Measurements from ENCODE around the gene CNDP2.

CNDP2 gene

GRCh38 chr18:74495581-74496507 lies at the start of gene CNDP2:
Gene CNDP2, plus strand, starts transcription at chr18:74496363. Its CDS starts 3,611 bp downstream, at chr18:74499974.
- Mint-ChIP-seq H3K27ac (peak within 1 kb of the TSS; percentile 94), H3K4me1 (peaks cover 27 to 41% of the 10 kb centered on the region in 2 donors), H3K27me3 (no peaks in the 10 kb centered on the region), H3K9me3 (no peaks in the 10 kb centered on the region), H3K4me3 (peak within 1 kb of the TSS; percentile 93 to 94), H3K36me3 (peaks cover 18 to 32% of the 10 kb centered on the region in 2 donors)
- DNase-seq, result peak; percentile 100
- peak; percentile 78 to 86 for ATAC-seq (replicated peaks)

GRCh38 chr18:74446631-74447403 lies 49.3 kb upstream of the CNDP2 start:
- Mint-ChIP-seq H3K27ac (no peak overlapping the region), H3K36me3 (no peaks in the 10 kb centered on the region), H3K4me3 (no peak overlapping the region), H3K9me3 (no peaks in the 10 kb centered on the region), H3K27me3 (peaks cover 6 to 10% of the 10 kb centered on the region in 2 donors), H3K4me1 (no peaks in the 10 kb centered on the region)
- ATAC-seq (replicated peaks) (no peak), DNase-seq (no peak)

GRCh38 chr18:74447404-74448152 lies 48.6 kb upstream of the CNDP2 start:
- ATAC-seq (replicated peaks), result no peak
- Mint-ChIP-seq H3K27me3 (peaks cover 6 to 10% of the 10 kb centered on the region in 2 donors), H3K27ac (no peak overlapping the region), H3K4me3 (no peak overlapping the region), H3K9me3 (no peaks in the 10 kb centered on the region), H3K4me1 (no peaks in the 10 kb centered on the region), H3K36me3 (no peaks in the 10 kb centered on the region)
- DNase-seq, result no peak

GRCh38 chr18:74450626-74451025 lies 45.5 kb upstream of the CNDP2 start:
- Mint-ChIP-seq H3K27me3 (peaks cover 20 to 23% of the 10 kb centered on the region in 2 donors), H3K27ac (no peak overlapping the region), H3K36me3 (no peaks in the 10 kb centered on the region), H3K4me1 (peaks cover 0 to 7% of the 10 kb centered on the region in 2 donors), H3K4me3 (no peak overlapping the region), H3K9me3 (no peaks in the 10 kb centered on the region)
- DNase-seq (no peak), ATAC-seq (replicated peaks) (no peak)

- Mint-ChIP-seq H3K36me3 (no peaks in the 10 kb centered on the region), H3K9me3 (no peaks in the 10 kb centered on the region), H3K4me1 (peaks cover 0 to 8% of the 10 kb centered on the region in 2 donors), H3K27me3 (peaks cover 16 to 24% of the 10 kb centered on the region in 2 donors), H3K4me3 (no peak overlapping the region), H3K27ac (no peak overlapping the region)
- no peak for DNase-seq
- no peak for ATAC-seq (replicated peaks)
These were observed 45.0 kb upstream of the CNDP2 start for GRCh38 chr18:74451148-74451547.

- no peaks in the 10 kb centered on the region for H3K36me3 Mint-ChIP-seq
- no peak overlapping the region for H3K4me3 Mint-ChIP-seq
- no peaks in the 10 kb centered on the region for H3K9me3 Mint-ChIP-seq
- DNase-seq, result no peak
- H3K27me3 Mint-ChIP-seq, result peaks cover 20 to 40% of the 10 kb centered on the region in 2 donors
- peaks cover 4 to 22% of the 10 kb centered on the region in 2 donors for H3K4me1 Mint-ChIP-seq
- H3K27ac Mint-ChIP-seq, result no peak overlapping the region
- ATAC-seq (replicated peaks), result no peak
These were observed 43.1 kb upstream of the CNDP2 start for GRCh38 chr18:74453016-74453566.

- H3K9me3 Mint-ChIP-seq, result no peaks in the 10 kb centered on the region
These were observed 42.4 kb upstream of the CNDP2 start for GRCh38 chr18:74453642-74454198.

GRCh38 chr18:74454279-74454751 lies 41.8 kb upstream of the CNDP2 start:
- no peak for DNase-seq
- H3K36me3 Mint-ChIP-seq, result no peaks in the 10 kb centered on the region
- H3K4me1 Mint-ChIP-seq, result peaks cover 4 to 33% of the 10 kb centered on the region in 2 donors
- peaks cover 25 to 49% of the 10 kb centered on the region in 2 donors for H3K27me3 Mint-ChIP-seq
- ATAC-seq (replicated peaks), result no peak
- H3K27ac Mint-ChIP-seq, result no peak overlapping the region
- H3K9me3 Mint-ChIP-seq, result no peaks in the 10 kb centered on the region
- H3K4me3 Mint-ChIP-seq, result no peak overlapping the region

More at GRCh38 chr18:74453642-74454198, 42.4 kb upstream of the CNDP2 start:
- Mint-ChIP-seq H3K4me3 (no peak overlapping the region), H3K27me3 (peaks cover 25 to 46% of the 10 kb centered on the region in 2 donors), H3K4me1 (peaks cover 4 to 28% of the 10 kb centered on the region in 2 donors), H3K27ac (no peak overlapping the region), H3K36me3 (no peaks in the 10 kb centered on the region)
- no peak for ATAC-seq (replicated peaks)
- DNase-seq, result no peak

- no peak overlapping the region for H3K4me3 Mint-ChIP-seq
- H3K27me3 Mint-ChIP-seq, result peaks cover 35 to 58% of the 10 kb centered on the region in 2 donors
- H3K27ac Mint-ChIP-seq, result no peak overlapping the region
- ATAC-seq (replicated peaks), result no peak
- H3K9me3 Mint-ChIP-seq, result no peaks in the 10 kb centered on the region
- peaks cover 4 to 33% of the 10 kb centered on the region in 2 donors for H3K4me1 Mint-ChIP-seq
- DNase-seq, result no peak
- no peaks in the 10 kb centered on the region for H3K36me3 Mint-ChIP-seq
These were observed 40.8 kb upstream of the CNDP2 start for GRCh38 chr18:74455386-74455785.

GRCh38 chr18:74456017-74456348 lies 40.2 kb upstream of the CNDP2 start:
- Mint-ChIP-seq H3K4me3 (peak overlapping the region; percentile 68 to 81), H3K36me3 (no peaks in the 10 kb centered on the region), H3K27me3 (peaks cover 37 to 54% of the 10 kb centered on the region in 2 donors), H3K4me1 (peaks cover 4 to 33% of the 10 kb centered on the region in 2 donors), H3K9me3 (no peaks in the 10 kb centered on the region), H3K27ac (no peak overlapping the region)
- ATAC-seq (replicated peaks) (peak; percentile 66 to 82), DNase-seq (peak; percentile 13)

- no peaks in the 10 kb centered on the region for H3K36me3 Mint-ChIP-seq
- peaks cover 42 to 59% of the 10 kb centered on the region in 2 donors for H3K27me3 Mint-ChIP-seq
- peaks cover 4 to 33% of the 10 kb centered on the region in 2 donors for H3K4me1 Mint-ChIP-seq
- ATAC-seq (replicated peaks) (peak; percentile 43 to 54), DNase-seq (peak; percentile 5)
- peak overlapping the region; percentile 68 to 81 for H3K4me3 Mint-ChIP-seq
- H3K9me3 Mint-ChIP-seq, result no peaks in the 10 kb centered on the region
- no peak overlapping the region for H3K27ac Mint-ChIP-seq
These were observed 39.7 kb upstream of the CNDP2 start for GRCh38 chr18:74456349-74457042.

- H3K4me3 Mint-ChIP-seq, result peak within 1 kb of the TSS; percentile 79 to 83
- H3K9me3 Mint-ChIP-seq, result no peaks in the 10 kb centered on the region
- peaks cover 4 to 33% of the 10 kb centered on the region in 2 donors for H3K4me1 Mint-ChIP-seq
- peak within 1 kb of the TSS; percentile 52 for H3K27ac Mint-ChIP-seq
- no peak for DNase-seq
- peak; percentile 20 to 44 for ATAC-seq (replicated peaks)
- no peaks in the 10 kb centered on the region for H3K36me3 Mint-ChIP-seq
- H3K27me3 Mint-ChIP-seq, result peaks cover 42 to 59% of the 10 kb centered on the region in 2 donors
These were observed 39.0 kb upstream of the CNDP2 start, which contains the start of gene DIPK1C for GRCh38 chr18:74457043-74457724. Gene DIPK1C, minus strand, starts transcription at chr18:74457308. Its CDS starts 49 bp downstream, at chr18:74457259.

All from stimulated activated naive B cell treated with anti-CD40 and anti-IgM and Interleukin-4, amounts not matched to agents 10 μg/mL and 1 μg/mL and 100 μg/mL, for 72 hours (primary cell).